SK-N-MC (cell line): ENCODE results near the gene ANKS1A.

Experiments
- EZH2 ChIP-seq: fragments of 200-600 bp; sonication (generic); IDR thresholded peaks from one replicate; pipeline ENCODE4 v1.6.1; 2017; ENCODE audit warnings: antibody characterized with exemption
- FOXP2 ChIP-seq: optimal IDR thresholded peaks from 2 replicates; pipeline ENCODE3; 2011; ENCODE audit warnings: mild to moderate bottlenecking, moderate library complexity; ENCODE audit not compliant: insufficient read depth; ENCODE audit errors: extremely low read length, control extremely low read depth
- POLR2AphosphoS5 ChIP-seq: IDR thresholded peaks from 2 replicates; pipeline ENCODE4 v1.6.1; 2012; ENCODE audit warnings: mild to moderate bottlenecking, low read depth, low read length, borderline replicate concordance

DNA sequence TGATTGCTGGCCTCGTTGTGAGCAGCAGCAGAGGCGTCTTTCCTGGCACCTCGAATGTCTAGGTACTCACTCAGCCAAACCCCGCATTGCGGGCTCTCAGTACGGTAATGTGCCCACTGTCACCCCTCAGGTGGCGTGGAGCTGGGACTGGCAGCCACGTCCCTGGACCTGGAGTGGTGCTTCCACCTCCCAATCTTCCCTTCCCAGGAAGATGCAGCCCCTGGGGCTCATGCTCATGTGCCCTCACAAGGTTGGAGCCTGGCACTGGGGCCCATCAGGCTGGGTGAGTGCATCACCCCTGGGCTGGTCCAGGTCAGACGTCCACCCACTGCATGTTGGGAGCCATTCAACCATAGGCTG, 176.4 kb downstream of the ANKS1A start:
- TF ChIP-seq POLR2AphosphoS5 (no peak), EZH2 (no peak), FOXP2 (no peak)
